GM18517 (cell line): ENCODE results near the gene ELL.

Experiments
- ATAC-seq: cut with Tn5 transposase; IDR thresholded peaks from one replicate; pipeline ENCODE4 v1.9.1; 2021; ENCODE audit warnings: mild to moderate bottlenecking, moderate library complexity; ENCODE audit not compliant: unreplicated experiment

ELL gene

DNA sequence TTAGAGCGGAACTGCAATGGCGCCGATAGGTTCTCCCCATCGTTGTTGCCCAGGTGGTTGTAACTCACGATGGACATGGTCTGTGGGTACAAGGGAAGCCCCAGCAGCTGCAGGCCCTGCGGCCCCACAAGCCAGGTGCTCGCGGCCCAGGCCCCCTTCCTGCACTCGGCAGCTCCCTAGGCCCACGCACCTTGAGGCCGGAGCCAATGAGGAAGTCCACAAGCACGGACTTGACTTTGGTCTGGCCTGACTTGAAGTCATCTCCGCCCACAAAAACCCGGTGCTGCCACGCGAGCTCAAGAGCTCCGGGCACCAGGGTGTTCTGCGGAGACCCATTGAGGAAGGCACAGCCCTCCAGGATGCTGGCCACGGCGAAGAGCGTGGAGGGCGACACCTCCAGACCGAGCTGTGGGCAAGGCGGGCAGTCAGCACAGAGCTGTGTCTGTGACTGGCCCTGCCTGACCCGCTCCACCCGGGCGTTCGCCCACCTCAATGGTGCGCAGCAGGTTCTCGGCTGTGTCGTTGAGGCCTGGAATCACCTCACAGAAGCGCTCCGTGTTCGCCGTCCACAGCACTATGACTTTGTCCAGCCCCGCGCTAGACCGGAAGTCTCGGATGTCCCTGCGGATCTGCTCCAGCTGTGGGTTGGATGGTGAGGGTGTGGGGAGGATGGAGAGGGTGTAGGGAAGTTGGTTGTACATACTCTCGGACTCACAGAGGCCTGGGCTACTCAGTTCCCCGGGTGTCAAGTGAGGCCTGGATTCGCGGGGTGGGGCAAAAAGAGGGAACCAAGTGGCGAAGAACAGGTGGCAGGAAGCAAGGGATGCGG lies 85.8 kb downstream of the ELL start:
- ATAC-seq: no peak

DNA sequence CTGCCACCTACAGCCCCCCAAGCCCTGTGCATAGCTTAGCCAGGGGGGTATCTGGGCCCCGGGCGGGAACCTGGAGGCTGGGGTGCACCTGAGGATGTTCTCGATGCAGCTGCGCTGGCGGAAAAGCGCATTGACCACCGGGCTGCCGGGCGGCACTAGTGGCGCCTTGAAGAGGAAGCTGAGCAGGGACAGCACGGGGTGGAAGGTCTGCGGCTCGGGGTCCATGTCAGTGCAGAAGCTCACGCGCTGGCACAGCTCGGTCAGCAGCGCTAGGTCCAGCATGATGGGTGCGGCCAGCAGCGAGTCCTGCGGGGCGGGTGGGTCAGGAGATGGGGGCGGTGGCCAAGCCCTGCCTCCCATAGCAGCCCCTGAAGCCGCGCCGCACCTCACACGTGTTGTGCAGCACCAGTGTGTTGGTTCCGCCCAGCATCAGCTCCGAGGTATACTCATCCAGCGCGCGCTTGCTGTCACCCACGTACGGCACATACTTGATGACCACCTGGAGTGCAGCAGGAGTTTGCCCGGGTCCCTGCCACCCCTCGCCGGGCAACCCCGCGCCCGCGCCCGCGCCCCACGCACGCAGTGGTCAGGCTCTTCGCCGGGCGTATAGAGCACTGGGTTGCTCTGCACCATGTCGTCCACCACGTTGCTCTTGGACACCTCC lies 86.6 kb downstream of the ELL start:
- ATAC-seq: no peak

DNA sequence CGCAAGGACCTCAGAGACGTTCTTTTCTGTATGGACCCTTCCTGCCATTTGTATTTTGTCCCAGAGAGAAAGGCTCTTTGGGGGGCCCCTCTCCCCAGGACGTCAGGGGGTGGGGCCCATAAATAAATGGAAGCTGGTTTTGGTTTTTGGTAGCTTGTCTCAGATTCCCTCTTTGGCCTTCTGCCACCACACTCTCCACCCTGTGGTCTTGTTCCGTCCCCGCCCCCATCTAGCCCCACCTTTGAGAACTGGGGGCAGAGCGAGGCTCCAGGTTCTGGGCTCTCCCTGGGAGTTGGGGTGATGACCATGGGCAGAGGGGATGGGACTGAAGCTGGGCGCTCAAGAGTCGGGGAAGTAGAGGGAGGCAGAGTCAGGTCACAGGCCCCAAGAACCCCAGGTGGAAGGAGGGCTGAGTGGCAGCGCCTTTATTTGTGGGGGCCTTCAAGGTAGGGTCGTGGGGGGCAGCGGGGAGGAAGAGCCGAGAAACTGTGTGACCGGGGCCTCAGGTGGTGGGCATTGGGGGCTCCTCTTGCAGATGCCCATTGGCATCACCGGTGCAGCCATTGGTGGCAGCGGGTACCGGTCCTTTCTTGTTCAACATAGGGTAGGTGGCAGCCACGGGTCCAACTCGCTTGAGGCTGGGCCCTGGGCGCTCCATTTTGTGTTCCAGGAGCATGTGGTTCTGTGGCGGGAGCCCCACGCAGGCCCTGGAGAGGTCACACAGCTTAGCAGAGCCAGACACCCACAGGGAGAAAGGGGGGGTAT lies 87.3 kb downstream of the ELL start:
- no peak for ATAC-seq

DNA sequence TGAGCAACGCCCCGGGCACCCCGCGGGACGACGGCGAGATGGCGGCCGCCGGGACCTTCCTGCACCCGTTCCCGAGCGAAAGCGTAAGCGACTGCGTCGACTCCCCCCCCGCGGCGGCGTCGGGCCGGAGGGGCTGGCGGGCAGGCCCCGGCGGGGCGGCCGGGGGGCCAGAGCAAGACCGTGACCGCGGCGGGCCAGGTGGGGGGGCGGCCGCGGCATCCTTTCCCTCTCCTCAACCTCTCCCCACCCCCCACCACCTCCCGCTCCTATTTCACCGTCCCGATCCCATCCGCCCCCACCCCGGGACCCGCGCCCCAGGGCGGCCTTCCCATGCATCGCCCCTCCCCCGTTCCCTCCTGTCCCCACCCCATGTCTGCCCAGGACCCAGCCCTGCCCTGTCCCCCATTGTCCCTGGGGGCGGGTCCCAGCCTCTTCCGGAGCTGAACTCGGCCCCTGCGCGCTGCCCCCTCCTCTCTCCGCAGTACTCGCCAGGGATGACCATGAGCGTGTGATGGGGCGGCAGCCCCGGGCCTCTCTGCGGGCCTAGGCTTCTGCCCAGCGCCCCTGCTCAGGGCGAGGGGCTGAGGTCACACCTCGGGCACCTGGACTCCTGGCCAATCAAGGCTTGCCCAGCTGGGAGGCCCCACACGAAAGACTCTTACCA lies 88.0 kb downstream of the ELL start:
- no peak for ATAC-seq

DNA sequence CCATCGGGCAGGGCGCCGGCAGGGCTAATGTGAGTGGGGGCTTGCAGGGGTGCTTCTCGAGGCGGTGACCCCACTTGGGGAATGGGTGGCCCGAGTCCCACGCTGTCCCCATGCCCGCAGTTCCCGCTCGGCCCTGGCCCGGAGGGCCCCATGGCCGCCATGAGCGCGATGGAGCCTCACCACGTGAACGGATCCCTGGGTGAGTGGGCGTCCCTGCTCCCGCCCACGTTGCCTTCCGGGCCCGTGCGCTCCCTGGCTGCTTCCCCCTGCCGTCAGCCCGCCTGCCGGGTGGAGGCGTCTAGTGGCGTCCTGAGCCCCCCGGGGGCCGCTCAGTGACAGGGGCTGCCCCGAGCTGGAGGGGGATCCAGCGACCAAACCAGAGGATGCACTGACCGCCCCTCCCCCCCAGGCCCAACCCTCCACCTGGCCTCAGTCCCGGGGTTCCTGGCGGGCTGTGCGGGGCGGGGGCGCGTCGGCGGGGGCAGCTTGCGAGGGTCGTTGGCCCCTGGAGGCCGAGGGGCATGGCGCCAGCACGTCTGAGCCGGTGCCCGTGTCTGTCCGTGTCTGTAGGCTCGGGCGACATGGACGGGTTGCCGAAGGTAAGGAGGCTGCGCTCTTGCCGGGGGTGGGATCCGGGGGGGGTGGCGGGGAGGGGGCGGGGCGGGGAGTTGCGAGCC lies 88.7 kb downstream of the ELL start:
- no peak for ATAC-seq

DNA sequence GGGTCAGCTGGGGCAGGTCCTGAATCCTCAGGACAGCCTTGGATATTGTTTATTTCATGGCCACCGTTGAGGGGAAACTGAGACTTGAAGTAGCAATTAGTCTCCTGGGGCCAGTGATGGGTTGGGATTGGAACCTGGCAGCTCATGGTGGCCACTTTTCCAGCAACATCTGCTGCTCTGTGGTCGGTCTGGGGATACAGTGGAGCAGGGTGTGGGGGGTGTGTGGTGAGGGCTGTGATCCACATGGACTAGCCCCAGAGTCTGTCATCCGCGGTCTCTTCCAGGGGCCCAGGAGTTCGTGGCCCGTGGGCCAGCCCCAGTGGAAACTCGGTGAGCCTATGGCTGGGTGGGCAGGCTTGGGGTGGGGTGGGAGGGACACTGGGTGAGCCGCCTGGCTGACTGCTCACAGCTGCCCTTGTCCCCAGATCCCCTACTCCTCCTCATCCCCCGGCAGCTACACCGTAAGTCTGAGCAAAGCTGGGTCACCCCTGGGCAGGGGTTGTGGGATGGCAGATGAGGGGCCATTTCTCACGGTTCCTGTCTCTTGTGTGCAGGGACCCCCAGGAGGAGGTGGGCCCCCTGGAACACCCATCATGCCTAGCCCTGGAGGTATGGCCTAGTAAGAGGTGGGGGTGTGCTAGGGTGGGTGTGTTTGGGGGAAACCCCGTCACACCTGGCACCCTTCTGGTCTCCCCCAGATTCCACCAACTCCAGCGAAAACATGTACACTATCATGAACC lies 89.4 kb downstream of the ELL start:
- no peak for ATAC-seq

DNA sequence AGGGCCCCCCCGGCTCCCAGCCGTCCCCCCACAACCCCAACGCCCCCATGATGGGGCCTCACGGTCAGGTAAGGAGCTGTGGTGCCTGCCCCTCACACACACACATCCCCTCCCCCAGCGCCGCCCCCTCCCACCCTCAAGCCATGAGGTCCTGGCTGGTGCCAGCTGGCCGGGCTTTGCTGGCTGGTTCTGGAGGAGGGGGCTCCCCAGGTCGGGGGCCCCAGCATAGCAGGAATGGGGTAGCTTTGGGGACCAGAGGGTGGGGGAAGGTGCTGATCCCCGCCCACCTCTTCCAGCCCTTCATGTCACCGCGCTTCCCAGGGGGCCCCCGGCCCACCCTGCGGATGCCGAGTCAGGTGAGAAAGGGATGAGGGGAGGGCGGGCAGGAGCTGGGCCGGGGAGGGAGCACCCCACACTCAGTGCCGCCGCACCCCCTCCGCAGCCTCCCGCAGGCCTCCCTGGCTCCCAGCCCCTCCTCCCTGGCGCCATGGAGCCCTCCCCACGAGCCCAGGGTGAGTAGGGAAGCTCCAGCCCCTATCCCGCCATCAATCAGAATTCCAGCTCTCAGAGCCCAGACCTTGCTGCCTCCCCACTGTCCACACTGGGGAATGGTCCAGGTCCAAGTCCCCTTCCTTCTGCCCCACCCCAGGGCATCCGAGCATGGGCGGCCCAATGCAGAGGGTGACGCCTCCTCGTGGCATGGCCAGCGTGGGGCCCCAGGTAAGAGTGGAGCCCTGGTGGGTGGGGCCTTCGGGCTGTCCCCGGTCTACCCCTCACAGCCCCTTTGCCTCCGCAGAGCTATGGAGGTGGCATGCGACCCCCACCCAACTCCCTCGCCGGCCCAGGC lies 90.3 kb downstream of the ELL start:
- ATAC-seq: no peak

DNA sequence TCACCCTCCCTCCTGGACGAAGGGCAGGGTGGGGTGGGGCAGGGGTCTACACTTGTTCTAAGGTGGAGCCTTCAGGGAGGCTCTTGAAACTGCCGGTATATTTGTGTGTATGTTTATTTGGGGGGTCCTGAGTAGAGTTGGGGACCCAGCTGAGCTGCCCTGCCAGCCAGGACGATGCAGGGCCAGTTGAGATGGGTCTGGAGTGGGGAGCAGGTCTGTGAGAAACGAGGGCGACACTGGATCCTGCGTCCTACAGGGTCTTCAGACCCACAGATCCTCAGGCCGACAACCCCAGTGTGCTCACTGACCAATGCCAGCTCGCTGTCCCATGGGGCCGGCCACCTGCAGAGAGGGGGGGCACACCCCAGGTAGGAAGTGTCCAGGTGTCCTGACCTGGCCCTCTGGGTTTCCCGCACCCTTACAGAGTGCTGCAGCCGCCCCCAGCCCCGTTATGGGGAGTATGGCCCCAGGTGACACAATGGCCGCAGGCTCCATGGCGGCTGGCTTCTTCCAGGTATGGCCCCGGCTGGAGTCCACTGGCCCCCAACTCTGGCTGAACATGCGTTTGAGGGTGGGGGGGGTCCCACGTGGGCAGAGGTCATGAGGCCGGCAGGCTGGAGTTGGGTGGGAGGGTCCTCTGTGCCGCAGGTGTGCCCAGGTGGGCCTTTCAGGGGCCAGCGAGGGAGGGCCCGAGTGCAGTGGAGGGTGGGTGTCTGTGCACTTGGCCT lies 91.3 kb downstream of the ELL start:
- no peak for ATAC-seq

DNA sequence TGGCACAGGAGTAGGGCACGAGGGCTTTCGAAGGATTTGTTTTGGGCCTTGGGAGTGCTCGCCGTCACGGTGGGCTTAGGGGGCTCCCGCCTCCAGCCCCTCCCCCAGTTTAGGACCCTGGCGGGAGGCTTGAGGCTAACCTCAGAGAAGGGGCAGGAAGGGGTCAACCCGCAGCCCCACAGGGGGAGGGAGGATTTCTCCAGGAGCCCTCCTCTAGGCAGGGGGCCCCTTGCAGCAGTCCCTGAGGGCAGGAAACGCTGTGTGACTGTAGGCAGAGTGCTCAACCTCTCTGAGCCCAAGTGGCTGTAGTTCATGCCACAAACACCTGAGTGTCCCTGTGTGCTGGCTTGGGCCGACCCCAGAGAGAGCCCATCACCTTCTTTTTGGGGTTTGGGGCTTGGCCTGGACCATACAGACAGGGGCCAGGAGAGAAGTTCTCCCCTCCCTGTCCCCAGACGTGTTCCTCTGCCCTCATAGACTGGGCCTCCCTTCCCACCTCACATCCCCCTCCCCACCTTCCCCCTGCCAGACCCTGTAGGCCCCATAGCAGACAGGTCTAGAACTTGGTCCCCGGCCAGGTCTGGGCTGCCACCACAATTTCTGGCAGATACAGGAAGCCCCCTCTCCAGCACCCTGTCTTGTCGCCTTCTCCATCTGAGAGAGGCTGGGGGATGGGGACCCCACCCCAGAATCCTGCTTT lies 92.0 kb downstream of the ELL start:
- ATAC-seq: no peak

DNA sequence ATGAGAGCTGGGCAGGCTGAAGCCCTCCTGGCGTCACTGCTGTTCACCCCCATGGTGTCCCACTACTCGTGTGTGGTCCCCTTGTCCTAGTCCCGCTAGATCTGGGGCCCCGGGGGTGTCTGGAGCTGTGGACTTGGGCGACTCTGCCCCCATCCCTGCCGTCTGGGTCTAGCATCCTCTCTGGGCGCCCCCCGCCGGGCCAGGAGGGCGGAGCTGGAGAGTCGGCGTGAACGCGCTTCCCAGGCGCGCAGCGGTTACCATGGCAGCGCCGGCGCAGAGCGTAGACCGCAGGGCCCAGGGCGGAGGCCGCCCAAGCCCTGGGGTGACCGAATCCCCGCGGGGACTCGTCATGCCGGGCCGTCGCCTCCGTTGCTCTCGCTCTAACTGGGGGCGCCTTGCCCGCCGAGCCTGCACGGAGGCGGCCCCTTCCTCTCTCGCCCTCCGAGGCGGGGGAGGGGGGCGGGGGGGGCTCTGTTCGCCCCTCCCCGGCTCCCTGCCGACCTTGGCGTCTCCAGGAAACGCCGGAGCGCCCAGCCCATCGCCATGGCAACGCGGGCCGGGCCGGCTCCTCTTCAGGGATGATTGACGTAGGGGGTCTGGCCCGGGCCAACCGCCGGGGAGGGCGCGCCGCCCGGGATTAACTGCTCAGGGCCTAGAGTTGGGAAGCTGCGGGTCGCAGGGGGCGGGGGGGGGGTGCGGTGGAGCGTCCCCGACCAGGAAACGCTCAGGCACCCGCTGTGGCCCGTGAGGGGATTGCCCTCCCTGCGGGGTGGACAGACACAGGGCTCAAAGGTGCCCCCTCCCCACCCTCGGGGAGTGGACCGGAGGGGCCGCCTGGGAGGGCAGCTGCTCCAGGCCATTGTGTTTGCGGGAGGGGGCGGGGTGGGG lies 92.8 kb downstream of the ELL start:
- ATAC-seq: peak; percentile 51

DNA sequence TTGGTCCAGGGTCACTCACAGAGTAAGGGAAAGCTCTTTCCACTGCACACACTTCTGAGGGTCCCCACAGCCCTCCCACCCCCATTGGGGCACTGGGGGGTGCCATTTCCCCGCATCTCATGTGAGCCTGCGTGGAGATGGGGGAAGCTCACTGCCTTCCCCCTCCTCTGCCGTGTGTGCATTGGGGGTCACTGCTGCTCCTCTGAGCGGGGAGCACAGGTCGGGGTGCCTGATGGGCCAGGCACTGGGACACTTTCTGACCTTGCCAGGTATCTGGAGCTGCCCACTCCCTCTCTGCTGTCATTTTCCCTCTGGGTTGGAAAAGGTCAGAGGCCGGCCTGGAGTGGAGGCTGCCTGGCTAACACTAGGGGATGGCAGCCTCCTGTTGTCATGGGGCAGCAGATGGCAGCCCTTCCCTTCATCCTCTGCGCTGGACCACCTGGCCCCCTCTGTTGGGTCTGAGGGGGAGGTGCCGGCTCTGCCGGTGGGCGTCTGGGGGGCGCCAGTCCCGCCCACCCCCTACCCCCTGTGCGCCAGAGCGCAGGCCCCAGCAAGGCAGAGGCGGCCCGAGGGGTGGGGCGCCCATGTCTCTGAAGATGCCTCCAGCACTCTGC lies 93.6 kb downstream of the ELL start:
- ATAC-seq: no peak

DNA sequence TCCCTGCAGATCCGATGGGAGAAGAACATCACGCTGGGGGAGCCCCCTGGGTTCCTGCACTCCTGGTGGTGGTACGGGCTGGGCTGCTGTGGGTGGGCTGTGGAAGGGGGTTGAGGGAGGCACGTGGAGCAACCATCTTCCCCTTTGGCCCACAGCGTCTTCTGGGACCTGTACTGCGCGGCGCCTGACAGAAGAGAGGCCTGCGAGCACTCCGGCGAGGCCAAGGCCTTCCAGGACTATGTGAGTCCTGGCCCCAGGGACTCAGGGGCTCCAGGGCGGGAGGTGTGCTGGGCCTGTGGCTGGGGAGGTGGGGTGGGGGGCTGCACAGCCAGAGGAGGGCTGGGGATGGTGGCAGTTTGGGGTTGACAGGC lies 94.1 kb downstream of the ELL start:
- no peak for ATAC-seq

DNA sequence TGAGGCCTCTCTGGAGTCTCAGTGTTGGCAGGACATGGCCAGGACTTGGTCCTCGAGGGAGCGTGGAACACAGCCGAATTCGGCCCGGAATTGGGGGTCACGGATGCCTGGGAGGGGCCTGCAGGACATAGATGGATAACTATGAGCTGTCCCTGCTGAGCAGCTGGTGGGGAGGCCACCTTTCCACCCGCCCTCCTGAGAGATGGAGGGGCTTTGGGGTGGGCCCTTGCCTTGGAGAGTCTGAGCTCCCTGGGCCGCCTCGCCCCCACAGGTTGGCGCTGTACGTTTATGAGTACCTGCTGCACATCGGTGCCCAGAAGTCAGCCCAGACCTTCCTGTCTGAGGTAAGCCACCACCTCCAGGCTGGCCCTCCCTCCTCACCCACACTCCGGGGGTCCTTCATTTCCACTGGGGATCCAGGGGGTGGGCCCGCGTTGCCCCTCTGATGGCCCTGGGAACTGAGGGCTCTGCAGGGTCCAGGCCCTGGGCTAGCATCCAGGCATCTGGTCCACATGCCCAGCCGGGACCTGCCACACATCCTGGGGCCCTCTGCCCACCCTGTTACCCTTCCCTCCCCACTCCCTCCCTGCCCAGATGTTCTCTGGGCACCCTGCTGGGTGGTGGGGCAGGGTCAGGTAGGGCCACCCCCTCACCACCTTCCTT lies 94.7 kb downstream of the ELL start:
- ATAC-seq: no peak

DNA sequence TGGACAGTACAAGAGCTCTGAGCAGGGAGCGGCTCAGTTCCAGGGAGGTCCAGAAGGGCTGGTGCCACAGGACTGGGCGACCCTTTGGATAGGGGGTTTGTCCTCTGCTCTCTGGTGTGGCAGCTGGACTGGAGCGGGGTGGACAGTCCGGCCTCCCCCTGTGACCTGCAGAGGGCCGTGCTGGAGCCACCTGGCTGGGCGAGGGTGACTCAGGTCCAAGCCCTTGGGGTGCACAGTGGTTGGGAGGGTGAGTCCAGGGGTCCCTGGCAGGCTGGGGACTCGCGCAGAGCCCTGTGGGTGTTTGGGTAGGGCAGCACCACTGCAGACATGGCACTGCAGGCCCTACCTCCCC lies 95.5 kb downstream of the ELL start:
- no peak for ATAC-seq

DNA sequence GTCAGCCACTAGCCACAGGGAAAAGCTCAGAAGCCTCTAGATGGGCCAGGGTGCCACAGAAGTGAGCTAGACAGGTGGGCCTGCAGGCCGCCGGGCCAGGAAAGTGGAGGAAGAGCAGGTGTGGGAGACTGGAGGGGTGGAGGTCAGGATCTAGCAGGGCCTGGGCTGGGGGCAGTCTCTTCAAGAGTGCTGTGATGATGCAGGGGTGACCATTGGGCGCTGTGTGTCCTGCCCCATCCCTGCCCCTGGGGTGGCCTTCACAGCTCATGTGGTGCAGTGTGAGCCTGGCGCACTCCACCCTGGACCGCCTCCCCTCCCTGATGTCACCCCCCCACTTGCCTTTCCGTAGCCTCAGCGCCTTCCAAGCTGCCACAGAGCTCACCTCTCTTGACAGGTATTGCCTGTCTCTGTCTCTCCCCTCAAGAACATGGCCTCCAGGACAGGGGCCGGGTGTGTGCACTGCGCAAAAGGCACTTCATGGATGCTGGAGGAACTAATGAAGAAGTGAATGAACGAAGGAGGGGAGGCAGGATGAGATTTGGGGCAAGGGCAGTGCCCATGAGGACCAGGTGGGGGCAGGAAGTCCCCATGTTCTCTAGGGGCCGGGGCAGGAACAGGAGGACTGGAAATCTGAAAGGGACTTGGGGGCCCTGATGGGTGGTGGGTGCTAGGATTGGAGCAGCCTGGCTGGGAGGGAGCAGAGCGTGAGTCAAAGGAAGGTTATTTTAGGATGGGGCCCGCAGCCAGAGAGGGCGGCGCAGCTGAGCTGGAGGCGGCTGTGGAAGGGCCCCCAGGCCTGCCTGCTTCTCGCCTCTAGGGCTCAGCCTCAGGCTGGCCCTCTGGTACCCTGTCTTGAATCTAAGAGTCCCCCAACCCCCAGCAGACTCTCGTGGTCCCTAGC lies 96.1 kb downstream of the ELL start:
- no peak for ATAC-seq
